ENCODE data around the gene NMT1. TPM values are rescaled to one million over a fixed set of nuclear protein-coding genes. Genes with fewer than 3 reads are reported as not detected.

NMT1 gene
- total RNA-seq, 1 donor from 2014 or later = 118 TPM

GRCh38 chr17:45132572-45133463, 71.7 kb downstream of the NMT1 start:
- peak; percentile 97 for DNase-seq (ENCODE audit: low spot score)

DNA sequence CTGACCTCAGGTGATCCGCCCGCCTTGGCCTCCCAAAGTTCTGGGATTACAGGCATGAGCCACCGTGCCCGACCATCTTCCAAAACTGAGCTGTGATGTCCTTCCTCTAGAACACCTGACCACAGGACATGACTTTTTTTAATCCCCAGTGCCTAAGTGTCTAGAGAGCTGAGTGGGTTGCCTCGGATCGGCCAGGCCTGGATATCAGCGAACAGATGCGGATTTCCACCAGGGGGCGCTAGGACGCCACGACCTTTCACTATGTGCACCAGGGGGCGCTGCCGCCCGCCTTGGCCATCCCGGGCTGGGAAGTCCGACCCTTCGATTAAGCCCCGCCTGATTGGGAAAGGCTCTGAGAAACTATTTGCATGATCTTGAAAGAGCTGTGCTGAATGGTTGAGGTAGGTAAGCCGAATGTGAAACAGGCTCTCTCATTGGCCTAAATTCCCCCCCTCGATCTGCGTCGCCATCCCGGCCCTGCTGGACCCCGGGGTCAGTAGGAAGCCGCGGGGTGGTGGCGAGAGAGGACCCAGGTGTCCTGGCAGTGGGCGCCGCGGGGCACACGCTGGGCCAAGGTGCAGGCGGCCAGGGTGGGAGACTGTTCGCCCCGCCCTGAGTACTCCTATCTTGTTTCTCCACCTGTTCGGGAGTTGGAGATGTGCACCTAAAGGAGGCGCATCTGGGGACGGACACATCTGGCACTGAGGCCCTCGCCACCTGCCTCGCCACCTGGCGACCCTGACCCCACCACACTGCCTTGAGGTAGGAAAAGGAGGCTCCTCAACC, 74.3 kb downstream of the NMT1 start, which contains the start of gene ACBD4:
Gene ACBD4 (plus strand): TSS at position 496 of the 786 bp plus-strand sequence. CDS start 458 bp downstream, outside the sequence.
- peak; percentile 99 for DNase-seq (ENCODE audit: low spot score)

DNA sequence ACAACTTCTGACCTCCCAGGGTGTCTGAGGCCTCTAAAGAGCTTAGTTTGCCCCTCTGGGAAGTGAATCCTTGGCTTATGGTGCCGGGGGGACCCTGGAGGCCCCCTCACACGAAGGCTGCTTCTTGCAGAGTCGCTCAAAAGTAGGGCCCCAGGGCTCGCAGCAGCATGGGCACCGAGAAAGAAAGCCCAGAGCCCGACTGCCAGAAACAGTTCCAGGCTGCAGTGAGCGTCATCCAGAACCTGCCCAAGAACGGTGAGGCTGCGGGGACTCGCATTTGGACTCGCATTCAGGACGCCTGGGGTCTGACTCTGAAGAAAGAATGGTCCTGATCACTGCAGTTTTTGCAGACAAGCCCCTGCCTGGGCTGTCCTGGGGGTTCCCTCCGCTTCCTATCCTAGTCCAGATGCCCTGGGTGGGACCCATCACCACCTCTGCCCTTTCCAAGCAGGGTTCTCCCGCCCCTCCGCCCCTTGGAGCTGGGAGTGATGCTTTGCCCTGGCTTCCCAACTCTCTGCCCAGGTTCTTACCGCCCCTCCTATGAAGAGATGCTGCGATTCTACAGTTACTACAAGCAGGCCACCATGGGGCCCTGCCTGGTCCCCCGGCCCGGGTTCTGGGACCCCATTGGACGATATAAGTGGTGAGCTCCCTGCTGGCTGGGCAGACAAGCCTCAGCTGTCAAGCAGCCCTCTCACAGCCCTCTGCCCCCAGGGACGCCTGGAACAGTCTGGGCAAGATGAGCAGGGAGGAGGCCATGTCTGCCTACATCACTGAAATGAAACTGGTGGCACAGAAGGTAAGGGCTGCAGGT, 75.1 kb downstream of the NMT1 start:
- no peak for DNase-seq (ENCODE audit: low spot score)

DNA sequence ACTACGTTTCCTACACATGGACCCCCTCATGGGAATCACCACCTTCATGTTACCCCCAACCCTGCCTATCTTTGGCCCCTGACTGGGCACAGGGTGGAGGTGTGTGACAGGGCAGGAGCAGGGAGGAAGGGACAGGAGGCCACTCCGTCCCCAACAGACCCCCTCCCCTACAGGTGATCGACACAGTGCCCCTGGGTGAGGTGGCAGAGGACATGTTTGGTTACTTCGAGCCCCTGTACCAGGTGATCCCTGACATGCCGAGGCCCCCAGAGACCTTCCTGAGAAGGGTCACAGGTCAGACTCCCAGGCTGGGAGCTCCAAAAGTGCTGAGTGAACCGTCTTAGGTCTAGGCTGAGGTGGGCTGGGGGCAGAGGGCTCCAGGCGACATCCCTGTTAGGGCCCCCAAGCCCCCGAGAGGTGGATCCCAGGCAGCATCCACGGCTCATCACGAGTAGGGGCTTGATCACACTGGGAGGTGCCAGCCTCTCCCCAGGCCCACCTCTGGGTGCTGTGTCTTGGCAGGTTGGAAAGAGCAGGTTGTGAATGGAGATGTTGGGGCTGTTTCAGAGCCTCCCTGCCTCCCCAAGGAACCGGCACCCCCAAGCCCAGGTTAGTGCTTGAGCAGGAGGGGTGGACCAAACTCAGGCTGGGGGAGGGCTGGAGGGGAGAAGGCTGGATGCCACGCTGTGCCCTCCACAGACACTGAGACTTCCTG, 75.9 kb downstream of the NMT1 start:
- no peak for DNase-seq (ENCODE audit: low spot score)

DNA sequence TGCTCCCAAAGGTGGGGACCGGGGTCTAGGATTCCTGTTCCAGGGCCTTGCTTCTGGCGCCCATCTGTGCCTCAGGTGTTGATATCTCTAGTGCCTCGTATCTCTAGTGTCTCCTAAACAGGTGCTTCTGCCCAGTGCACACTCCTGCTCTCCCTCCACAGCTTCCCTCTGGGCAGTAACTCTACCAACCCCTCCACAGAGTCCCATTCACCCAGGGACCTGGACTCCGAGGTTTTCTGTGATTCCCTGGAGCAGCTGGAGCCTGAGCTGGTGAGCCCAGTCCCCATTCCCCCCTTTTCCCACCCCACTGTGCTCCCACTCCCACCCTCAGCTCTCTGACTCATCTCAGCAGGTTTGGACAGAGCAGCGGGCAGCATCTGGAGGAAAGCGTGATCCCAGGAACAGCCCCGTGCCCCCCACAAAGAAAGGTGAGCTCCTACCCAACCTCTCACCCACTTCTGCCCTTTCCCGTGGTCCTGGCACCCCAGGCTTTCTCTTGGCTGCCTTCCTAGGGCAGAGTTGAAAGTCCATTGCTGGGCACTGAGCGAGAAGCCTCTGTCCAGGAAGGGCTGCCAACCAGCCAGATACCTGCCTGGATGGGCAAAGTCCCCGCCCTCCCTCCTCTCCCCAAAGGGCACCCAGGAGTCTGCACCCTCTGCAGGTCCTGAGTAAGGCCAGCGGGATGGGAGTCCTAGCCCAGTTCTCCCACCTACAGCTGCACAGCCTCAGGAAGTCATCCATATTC, 76.6 kb downstream of the NMT1 start:
- no peak for DNase-seq (ENCODE audit: low spot score)

DNA sequence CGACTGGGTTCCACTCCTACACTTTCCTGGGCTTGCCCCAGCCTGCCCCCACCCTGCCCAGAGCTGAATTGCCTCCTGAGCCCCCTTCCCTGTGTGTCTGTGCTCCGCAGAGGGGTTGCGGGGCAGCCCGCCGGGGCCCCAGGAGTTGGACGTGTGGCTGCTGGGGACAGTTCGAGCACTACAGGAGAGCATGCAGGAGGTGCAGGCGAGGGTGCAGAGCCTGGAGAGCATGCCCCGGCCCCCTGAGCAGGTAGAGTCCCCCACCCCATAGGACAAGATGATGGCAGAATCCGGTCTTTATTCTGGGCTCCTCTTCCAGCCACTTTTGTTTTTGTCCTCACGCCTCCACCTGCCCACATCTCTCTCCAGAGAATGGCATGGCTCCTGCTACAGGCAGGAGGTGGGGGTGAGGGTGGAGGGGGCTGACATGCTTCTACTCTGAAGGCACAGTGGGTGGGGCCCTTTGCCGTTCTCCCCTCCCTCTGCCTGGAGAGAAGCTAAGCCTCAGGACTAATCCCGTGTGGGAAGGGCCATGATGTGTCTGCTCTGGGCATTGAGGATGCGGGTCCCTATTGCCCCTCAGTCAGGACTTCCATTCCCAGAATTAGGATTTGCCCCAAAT, 77.9 kb downstream of the NMT1 start:
- DNase-seq (ENCODE audit: low spot score) = no peak

- DNase-seq (ENCODE audit: low spot score) = no peak
These were observed 78.4 kb downstream of the NMT1 start for GRCh38 chr17:45139533-45139920.

DNA sequence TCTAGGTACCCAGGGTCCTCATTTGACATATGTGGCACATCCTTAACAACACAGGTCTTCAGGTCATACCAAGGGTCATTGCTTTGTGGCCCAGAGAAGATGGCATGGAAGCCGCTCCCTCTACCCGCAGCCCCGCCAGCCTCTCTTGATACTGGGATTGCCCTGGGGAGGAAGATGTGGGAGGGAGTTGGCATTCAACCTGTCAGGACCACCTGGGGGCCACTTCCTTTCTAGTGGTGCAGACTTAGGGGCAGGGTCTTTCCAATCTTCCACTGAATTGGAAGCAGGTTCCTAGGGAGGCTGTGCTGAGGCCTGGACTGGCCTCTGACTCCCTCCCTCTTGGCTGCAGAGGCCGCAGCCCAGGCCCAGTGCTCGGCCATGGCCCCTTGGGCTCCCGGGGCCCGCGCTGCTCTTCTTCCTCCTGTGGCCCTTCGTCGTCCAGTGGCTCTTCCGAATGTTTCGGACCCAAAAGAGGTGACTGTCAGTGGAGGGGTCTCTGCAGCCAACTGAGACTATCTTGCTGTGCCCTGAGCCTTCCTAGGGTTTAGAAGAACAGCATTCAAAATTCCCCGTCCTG, 82.1 kb downstream of the NMT1 start:
- no peak for DNase-seq (ENCODE audit: low spot score)

DNA sequence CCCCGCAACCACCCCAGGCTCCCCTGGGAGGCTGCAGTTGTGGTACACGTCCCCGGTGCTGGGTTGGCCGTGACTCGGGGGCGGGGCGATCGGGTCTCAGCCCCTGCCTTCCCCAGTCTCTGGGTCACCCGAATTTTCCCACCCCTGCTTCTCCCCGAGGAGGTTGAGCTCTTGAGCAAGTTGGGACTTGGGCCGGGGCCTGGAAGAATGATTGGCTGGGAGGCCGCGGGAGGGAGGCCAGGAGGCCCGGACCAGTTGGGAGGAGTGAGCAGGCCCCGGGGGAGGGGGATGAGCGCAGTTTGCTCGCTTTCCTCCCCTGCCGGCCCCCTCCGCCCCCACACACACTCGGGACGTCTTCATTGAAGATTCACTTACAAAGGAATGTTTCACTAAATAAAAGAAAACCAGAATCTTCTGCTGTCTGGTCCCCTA, 82.7 kb downstream of the NMT1 start:
- no peak for DNase-seq (ENCODE audit: low spot score)

DNA sequence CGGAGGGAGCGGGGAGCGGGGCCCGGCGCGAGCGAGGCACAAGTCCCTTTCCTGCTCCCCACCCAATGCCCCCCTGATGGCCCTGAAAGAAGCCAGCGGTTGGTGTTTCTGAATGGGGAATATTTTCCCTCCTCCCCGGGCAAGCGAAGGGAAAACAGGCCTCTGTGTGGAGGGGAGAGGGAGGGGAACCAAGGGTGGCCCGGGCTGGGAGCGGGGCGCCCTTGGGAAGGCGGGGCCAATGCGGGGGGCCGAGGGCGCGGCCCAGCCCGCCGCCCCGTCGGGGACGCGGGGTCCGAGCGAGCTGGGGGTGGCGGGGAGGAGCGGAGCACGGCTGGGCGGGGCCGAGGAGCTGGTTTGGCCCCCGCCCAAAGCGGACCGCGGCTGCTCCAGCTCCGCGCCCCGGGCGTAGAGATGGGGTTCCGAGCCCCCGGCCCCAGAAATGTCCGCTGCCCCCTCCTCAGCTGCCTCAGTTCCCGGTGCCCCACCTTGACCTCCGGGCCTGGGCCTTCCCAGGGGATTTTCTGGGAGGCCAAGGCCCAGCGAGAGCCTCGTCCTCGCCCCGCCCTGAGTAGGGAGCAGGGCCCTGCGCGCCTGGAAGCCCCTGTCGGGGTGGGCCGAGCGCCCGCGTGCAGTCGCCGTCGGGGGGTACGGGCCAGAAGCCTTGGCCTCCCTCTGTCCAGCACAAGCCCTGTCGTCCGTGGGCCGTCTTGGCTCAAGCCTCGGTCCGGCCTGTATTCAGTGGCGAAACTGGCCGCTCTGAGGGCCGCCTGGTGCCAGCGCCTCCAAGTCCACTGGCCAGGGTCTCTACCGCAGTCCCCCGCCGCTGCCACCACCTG, 83.3 kb downstream of the NMT1 start:
- DNase-seq (ENCODE audit: low spot score) = no peak

DNA sequence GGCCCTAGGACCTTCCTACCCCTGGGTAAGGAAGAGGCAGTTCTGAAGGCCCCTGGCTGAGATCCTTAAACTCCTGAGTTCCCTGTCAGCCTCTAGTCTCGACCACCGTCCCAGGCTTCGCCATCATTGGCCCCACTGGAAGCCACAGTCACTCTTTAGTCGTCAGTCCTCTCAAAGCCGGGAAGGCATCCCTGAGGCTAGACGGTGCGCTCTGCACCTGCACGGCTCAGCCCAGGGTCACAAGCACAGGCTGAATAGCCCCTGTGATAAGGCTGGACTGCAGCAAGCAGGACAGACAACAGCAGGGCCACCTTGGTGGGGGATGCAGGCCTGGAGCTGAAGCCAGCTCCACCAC, 83.9 kb downstream of the NMT1 start:
- no peak for DNase-seq (ENCODE audit: low spot score)

- DNase-seq (ENCODE audit: low spot score) = no peak
These were observed 85.0 kb downstream of the NMT1 start for GRCh38 chr17:45146166-45146565.

DNA sequence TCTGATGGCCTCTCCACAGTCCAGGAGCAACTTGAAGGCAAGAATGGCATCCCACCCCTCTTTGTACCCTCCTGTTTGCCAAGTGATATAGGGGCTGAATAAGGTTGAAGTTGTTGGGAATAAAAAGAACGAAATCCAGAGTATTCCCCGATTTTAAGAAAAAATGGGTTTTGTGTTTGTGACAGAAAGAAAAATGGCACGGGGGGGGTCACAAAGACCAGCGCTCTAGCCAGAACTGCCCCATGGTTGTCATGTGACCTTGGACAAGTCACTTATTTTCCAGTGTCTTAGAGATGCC, 85.4 kb downstream of the NMT1 start:
- no peak for DNase-seq (ENCODE audit: low spot score)

DNA sequence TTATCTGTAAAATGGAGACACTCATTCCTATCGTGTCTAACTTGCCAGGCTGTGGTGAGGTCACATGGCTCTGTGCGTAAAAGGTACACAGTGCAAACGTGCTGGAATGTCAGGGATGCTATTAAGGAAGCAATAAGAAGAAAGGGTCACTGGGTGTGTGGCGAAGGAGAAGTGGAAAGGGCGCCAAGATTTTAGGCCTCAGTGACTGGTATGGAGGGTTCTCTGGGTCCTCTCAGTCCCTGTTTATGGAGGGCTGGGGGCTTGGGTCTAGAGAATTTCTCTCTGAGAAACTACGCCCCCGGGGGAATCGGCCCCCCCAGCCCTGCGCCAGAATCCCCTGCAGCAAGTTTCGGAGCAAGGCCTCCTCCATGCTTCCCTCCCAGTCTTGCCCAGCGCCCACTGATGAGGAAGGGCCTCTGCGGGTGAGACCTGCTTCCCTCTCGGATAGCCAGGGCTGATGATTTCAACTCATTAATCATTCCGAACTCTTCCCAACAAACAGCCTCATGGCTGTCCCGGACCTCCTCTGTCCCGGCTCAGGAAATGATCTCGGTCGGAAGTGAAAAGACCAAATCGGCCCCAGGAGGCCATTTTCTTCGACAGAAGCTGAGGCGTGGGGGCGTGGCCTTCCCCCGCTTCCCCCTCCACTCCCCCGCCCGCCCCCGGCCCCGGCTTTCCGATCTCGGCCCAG, 85.9 kb downstream of the NMT1 start:
- no peak for DNase-seq (ENCODE audit: low spot score)

DNA sequence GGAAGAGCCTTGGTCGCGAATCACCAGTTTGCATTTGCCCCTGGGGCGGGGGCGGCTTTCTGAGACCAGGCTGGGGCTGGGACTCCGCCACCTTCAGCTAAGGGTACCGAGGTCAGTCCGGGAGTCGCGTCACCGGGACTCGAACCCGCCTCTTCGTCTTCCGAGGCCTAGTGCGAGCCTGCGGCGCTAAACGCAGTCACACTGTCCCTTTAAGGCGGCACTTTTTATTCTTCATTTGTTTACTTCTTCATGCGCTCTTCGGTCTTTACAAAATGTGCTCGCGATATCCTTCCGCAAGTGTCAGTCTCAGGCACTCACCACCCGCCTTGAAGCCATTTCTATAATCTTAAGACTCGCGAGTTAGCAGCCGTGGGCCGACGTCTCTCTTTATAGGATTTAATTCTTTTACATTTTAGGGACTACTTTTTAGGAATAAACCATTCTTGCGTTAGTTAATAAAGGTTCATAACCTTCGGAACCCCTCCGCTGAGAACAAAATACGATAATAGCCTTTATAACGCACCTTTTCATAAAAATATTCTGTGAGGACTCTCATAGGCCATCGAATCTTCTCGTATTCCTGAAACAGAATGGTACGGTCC, 86.6 kb downstream of the NMT1 start:
- DNase-seq (ENCODE audit: low spot score) = no peak

DNA sequence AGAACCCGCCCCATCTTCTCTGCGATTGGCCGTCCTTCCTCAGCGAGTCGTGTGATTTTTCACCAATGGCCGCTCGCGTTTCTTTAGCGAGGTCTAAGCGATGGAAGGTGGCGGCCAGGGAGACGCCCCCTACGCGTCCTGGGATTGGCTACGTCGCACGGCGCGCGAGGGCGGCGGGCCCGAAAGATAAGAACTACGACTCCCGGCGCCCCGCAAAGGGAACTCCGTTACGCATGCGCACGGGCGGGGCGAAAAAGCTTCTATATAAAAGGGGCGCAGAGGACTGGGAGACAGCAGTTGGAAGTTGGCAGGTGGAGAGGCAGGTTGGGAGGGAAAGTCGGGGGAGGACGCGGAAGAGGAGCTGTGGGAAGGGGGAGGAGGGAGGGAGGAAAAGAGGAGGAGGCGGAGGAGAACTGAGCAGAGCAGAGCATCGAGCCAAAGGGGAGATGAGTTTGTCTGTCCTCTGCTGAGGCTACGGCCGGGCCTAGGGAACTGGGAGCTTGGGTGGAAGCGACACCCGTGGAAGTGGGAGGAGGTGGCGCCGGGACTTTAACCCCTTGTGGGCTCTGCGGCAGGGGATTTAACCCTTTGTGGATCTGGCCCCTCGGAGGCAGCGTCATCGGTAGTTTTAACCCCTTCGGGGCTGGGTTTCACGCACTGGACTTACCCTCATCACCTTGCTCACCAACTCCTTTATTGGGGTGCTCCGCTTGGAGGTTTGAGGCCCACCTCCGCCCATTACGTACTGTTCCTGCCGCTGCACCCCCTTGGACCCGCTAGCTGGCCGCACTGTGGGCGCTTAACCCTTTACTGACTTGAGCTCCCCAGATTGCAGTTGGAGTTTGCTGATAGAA, 87.3 kb downstream of the NMT1 start, which contains the start of gene HEXIM1:
Gene HEXIM1 (plus strand): TSS at position 293 of the 854 bp plus-strand sequence. CDS start 716 bp downstream, outside the sequence.
- DNase-seq (ENCODE audit: low spot score) = peak; percentile 100

Data from mesenteric fat pad (tissue), 1 donor.